ENCODE data around the gene SHFL.

SHFL gene

DNA sequence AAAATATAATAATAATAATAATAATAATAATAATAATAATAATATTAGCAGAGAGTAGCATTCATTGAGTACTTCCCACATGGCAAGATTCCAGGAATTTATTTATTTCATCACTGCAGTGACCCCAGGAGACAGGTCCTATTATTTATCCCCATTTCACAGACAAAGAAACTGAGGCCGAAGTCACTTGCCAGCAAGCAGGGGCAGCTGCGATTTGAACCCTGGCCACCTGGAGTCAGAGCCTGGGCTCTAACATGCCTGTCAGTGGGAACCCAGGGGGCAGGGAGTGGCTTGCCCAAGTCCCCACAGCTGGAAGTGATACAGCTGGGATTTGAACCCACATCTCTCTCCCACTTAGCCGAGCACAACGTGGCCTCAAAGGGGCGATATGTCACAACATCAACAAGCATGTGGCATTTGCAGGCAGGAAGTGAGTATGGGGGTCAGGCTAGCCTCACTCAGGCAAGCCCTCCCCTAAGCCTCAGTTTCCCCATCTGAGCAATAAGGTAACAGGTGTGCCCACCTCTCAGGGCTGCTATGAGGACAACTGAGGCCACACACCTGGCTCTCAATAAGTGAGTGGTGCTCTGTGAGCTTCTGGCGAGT lies 2.9 kb downstream of the SHFL start:
- DNase-seq = no peak

DNA sequence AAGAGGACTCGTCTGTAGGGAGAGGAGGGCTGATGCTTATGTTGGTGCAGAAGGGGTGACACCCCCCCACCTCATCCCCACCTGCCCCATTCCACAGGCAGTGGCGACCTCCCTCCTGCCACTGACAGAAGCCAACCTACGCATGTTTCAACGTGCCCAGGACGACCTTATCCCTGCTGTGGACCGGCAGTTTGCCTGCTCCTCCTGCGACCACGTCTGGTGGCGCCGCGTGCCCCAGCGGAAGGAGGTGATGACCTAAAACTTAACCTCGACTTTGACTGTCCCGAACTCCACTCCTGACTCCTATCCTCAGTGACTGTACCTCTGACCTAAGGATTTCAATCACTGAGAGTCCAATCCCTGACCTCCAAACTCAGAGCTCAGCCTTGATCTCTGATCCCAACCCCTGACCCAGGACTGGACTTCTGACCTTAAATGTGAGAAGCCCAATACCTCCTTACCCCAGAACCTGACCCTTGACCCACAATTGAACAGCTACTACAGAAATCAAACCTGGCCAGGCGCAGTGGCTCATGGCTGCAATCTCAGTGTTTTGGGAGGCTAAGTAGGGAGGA lies 3.8 kb downstream of the SHFL start:
- DNase-seq = no peak

DNA sequence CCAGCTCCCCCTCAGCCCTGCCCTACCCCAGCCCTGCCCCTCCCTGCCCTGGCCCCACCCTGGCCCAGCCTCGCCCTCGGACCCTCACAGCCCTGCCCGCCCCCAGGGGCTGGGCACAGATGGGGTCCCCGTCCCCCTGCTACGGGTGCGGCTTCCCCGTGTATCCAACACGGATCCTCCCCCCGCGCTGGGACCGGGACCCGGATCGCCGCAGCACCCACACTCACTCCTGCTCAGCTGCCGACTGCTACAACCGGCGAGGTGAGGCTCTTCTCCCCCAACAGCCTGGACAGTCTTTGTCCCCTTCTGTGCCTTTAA lies 5.2 kb downstream of the SHFL start:
- DNase-seq = no peak

DNA sequence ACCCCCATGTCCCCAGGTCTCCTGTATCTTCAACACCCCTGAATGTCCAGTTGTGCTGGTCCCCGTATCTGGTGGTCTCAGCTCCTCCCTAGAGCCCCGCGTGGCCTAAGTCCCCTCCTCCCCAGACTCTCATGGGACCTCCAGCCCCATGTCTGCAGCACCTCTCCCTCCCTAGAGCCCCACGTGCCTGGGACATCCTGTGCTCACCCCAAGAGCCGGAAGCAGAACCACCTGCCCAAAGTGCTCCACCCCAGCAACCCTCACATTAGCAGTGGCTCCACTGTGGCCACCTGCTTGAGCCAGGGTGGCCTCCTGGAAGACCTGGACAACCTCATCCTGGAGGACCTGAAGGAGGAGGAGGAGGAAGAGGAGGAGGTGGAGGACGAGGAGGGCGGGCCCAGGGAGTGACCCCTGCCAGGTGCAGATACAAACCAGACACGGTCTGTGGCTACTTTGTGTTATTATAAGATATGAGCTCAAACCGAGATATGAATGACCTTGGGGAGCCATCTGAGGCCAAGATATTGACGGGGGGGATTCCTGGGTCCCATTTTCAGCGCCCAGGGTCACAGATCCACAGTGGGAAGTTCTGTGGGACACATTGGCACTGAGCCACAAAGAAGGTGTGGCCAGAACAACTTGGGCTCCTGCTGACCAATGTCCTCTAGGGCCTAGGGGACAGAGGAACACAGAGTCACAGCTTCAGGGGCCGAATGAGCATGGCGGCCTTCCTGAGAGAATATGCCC lies 6.0 kb downstream of the SHFL start:
- no peak for DNase-seq

DNA sequence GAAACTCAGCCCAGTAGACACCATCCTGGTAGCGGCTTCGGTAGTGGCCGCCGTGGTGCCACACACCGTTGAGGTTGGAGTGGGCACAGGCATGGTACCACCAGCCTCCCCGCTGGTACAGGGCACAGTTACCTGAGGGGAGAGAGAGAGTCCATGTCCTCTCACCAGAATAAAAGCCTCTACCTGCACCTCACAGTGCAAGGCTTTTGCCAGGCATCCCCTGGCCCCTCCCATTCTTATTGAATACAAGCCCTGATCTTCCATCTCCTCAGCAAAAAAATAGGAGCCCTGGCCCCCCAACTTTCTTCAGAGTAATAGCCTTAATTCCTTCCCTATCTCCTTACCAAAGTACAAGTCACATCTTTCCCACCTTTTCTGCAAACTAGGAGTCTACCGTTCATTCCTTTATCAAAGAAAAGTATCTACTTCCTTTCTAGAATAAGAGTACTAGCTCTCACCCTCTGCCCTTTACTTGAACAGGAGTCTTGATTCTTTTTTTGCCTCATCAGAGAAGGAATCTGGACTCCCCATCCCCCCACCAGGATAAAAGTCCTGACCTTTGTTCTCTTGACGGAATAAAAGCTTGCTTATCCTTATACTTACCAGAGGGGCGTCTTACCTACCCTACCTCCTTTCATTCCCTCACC lies 6.7 kb downstream of the SHFL start:
- no peak for DNase-seq

DNA sequence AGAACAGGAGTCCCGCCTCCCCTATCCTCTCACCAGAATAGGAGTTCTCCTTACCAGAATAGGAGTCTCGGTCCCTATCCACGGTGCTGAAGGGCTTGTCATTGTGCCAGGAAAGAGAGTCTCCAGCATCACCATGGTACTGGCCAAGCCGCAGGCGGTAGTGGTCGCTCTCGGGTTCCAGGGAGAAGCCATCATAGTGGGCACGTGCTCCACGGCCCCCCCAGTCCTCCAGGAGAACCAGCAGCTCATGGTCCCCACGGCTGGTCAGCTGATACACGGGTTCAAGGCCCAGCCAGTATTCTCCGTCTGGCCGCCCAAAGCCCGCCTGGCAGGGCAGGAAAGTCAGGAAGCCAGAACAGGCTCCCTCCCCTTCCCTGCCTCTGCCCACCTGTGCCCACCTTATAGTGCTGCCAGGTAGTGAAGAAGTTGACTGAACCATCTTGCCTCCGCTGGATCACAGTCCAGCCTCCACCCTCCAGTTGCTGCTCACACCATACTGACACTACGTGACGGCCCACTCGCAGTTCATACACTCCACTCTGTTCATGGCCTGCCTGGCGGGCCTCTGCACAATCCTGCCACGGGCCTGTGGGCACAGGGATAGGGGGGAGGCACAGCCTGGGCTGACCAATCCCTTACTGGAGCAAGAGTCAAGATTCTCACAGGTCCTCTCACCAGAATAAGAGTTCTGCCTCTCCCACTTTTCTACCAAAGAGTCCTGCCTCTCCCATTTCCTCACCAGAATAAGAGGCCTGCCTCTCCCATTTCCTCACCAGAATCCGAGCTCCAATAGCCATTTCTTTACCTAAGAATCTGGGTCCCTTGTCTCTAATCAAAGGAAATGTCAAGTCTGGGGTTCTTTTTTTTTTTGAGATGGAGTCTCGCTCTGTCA lies 7.4 kb downstream of the SHFL start:
- no peak for DNase-seq

DNA sequence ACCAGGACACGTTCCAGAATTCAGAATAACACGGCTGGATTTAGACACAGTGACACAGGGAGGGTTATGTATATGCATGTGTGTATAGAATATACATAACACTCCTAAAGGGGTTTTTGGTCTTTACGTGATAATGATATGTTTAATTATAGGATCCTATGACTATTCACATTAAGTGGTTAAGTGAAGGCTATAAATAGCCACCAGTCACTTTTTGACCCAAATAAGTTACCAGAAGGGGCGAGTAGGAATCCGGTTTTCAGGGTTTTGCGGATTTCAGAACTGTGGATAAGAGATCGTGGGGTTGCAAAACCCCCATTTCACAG lies 9.5 kb downstream of the SHFL start:
- no peak for DNase-seq

DNA sequence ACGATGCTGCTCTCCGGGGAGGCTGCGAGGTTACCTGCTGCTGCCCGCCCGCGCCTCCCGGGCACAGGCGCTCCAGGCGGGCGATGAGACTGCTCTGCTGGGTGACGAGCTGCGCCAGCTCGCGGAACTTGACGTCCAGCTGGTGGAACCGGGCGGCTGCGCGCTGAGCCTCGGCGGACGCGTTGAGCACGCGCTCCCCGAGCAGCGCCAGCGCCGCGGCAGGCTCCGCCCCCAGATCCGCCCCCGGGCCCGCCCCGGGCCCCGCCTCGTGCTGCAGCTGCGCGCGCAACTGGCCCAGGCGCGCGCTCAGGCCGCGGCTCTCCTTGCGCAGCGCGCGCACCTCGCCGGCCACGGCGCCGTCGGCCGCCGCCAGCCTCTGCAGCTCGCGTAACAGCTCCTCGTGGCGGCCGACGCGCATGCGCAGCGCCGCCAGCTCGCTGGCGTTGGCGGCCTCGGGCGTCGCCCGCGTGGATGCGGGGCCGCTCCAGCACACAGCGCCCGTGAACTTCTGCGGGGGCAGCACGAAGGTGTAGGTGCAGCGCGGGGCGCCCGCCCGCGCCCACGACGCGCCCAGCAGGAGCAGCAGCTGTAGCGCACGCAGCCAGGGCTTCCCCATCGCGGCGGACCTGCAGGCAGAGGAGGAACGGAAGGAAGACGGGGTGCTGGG lies 10.0 kb downstream of the SHFL start:
- peak; percentile 81 for DNase-seq

DNA sequence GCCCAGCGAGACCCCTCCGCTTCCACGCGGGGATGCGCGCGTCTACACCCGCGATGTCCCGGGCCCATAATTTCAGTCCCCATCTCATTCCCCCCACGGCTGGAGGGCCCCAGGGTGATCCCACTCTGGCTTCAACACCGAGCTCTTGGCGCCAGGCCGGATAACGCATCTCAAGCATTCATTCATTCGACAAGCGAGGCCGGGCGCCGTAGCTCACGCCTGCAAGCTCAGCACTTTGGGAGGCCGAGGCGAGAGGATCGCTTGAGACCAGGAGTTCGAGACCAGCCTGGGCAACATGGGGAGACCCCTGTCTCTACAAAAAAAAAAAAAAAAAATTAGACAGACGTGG lies 10.5 kb downstream of the SHFL start:
- DNase-seq = no peak

DNA sequence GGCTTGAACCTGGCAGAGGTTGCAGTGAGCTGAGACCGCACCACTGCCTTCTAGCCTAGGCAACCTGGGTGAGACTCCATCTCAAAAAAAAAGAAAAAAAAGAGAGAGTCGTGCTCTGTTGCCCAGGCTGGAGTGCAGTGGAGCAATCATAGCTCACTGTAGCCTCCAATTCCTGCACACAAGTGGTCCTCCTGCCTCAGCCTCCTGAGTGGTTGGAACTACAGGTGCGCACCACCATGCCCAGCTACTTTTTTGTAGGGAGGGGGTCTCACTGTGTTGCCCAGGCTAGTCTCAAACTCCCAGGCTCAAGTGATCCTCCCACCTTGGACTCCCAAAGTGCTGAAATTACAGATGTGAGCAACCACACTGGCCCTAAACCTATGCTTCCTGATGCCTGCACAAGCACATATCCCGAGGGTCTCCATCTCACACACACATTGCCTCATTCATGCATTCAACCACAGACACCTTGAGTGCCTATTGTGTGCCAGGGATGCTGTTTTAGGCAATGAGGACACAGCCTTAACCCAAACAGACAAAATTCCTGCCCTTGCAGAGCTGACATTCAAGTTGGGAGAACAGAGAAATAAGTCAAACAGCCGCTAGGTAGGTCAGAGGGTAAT lies 14.2 kb downstream of the SHFL start:
- no peak for DNase-seq

DNA sequence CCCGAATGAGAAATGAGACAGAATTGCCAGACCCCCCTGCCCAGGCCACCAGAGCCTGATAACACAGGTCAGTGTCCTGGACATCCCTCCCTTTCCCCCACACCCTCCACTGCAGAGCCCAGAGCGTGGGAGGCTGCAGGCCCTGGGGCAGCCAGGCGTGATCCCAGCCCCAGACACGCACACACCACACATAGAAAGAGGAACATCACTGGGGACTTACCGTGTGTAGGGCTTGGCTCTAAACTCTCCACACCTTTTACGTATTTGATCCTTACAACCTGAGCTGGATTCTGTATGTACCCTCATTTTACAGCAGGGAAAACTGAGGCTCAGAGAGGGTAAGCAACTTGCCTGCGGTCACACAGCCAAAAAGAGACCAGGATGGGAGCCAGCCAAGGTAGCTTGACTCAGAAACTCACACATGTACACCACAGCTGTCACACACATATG lies 16.7 kb downstream of the SHFL start:
- no peak for DNase-seq

DNA sequence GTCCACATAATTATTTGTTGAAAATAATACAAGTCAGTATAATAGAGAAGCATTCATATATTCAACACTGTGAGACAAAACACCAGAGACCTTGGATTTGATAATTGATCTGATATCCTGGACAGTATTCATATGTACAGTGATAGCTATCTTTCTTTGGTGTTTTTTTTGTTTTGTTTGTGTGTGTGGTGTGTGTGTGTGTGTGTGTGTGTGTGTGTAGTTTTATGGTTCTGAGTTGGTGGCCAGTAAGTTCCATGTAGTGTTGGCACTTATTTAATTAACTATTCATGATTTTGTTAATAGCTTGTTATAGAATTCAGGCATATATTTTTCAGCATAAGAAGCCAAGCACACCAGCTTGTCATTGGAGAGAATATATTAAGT lies 18.0 kb downstream of the SHFL start:
- DNase-seq = no peak

DNA sequence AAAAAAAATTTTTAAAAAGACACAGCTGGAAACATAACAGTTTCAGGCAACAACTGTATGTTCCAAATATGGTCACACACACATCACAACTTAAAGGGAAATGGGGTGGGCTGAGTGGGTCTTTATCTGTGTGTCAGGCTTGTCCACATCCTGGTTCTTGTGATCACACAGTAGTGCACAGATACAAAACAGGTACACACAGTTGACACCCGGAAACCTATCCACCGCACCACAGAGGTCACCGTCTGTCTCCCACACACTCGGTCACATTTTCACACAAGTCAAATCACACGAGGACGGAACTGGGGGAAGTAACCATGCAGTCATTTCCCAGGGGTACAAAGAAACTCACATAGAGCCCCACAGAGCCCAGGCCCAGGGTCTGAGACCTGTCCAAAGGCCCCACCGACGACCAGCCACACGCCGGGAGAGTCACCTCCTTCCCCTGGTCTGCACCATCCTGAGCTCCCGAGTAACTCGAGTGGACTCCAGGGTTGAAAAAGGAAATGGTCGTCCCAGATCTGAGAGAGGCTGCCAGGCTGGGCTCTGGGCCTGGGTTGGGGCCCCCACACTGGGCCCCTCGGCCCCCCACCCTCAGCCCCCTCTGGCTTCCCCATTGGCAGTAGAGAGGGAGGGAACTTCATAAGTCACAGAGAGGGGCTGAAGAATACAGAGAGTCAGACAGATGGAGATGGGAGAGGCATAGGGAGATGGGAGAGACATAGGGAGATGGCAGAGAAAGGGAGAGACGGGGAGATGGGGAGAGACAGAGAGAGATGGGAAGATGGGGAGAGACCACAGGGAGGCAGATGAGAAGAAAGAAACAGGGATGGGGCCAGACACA lies 18.8 kb downstream of the SHFL start:
- no peak for DNase-seq

DNA sequence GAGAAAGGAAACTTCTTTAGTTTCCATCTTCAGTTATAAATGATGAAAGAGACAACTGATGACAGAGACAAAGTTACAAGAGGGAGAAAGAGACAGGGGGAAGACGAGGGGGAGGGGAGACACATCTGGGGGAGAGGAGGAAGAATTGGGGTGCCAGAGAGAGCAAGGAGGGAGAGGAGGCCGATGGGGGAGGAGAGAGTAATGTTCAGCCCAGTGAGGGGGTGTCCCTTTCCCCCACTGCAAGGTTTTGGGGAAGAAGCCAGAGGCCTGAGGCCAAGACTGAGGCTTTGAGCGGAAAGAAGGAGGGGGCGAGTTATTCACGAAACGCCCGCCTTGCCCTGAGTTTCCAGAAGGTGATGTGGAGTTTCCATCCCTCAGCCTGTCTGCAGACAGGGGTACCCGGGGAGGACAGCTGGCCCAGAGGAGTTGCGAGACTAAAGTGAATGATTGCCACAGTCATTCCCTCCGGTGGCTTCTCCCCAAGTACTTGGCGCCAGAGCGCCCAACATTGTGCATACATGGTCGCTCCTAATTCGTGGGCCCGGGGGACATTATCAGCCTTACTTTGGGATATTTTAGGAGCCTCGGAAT lies 19.5 kb downstream of the SHFL start:
- DNase-seq = no peak

DNA sequence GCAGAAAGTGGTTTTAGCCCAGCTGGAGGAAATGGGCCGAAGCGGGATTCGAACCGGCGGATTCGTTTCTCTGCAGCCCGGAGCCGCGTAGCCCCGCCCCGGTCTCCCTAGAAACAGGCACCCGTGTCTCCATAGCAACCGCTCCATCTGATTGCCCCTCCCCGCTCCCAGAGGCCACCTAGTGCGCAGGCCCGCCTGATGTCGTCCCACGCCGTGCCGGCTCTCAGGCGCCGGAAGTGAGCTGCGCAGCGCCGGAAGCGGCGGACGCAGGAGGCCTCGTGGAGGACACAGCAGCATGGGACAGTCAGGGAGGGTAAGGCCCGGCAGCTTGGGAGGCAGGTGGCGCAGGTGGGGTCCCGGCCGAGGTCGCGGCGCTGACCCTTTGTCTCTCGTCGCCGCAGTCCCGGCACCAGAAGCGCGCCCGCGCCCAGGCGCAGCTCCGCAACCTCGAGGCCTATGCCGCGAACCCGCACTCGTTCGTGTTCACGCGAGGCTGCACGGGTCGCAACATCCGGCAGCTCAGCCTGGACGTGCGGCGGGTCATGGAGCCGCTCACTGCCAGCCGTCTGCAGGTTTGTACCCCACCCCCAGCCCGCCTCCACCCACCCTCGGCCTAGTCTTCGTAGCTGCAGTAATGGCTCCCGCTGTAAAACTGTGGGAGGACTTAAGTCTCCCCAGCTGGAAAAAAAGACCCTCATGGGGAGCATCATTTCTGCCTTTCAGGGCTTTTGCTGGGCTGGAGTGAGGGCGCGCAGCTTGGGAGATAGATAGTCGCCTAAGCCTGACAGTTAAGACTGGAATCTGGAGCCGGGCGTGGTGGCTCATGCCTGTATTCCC lies 20.2 kb downstream of the SHFL start, which contains the start of gene PPAN:
PPAN (plus strand) TSS at position 263 of the 837 bp plus-strand sequence; CDS start at position 296, 33 bp downstream.
- DNase-seq = peak; percentile 95

DNA sequence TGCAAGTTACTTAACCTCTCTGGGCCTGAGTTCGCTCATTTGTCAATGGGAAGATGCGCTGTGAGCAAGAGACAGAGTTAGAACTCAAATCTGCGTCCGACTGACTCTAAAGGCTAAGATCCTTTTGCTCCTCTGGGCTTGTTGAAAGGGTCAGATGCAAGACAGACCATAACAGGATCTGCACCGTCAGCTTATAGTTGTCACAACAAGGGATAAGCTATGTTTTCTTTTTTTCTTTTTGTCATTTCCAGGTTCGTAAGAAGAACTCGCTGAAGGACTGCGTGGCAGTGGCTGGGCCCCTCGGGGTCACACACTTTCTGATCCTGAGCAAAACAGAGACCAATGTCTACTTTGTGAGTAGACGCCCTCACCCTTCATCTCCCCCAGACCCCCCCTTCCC lies 21.1 kb downstream of the SHFL start:
- DNase-seq = no peak

DNA sequence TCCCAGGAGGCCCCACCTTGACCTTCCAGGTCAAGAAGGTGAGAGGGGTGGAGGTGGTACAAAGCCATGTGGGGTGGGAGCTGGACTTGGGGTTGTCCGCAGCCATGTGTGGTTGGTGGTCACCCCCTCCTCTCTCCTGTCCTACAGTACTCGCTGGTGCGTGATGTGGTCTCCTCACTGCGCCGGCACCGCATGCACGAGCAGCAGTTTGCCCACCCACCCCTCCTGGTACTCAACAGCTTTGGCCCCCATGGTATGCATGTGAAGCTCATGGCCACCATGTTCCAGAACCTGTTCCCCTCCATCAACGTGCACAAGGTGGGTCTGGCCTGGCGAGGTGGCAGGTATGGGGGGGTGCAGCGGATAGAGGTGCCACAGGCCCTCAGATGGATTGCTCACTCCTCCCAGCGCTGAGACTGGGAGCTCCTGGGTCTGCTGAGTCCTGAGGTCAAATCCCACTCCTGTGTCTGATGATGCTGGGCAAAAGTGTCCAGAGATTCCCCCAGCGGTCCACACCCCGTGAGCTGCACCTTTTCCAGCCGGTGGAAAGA lies 21.8 kb downstream of the SHFL start:
- no peak for DNase-seq

DNA sequence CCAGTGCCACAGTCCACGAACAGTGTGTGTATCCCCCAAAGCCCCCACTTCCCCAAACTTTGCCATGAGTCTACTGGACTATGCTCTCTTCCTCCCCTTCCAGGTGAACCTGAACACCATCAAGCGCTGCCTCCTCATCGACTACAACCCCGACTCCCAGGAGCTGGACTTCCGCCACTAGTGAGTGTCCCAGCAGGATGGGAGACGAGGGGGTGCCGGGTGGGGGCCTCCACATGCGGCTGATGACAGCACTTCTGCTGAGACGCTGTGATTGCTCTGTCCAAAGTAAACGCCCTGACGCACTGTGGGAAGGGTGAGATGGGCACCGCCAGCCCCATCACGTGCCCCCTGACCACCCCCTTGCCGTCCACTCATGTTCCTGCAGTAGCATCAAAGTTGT lies 23.4 kb downstream of the SHFL start:
- DNase-seq = no peak
